ENCODE data around the gene ARID5B.
A peak's percentile ranks its signal among the peaks of the same experiment; 100 is the strongest.

The ARID5B gene

DNA sequence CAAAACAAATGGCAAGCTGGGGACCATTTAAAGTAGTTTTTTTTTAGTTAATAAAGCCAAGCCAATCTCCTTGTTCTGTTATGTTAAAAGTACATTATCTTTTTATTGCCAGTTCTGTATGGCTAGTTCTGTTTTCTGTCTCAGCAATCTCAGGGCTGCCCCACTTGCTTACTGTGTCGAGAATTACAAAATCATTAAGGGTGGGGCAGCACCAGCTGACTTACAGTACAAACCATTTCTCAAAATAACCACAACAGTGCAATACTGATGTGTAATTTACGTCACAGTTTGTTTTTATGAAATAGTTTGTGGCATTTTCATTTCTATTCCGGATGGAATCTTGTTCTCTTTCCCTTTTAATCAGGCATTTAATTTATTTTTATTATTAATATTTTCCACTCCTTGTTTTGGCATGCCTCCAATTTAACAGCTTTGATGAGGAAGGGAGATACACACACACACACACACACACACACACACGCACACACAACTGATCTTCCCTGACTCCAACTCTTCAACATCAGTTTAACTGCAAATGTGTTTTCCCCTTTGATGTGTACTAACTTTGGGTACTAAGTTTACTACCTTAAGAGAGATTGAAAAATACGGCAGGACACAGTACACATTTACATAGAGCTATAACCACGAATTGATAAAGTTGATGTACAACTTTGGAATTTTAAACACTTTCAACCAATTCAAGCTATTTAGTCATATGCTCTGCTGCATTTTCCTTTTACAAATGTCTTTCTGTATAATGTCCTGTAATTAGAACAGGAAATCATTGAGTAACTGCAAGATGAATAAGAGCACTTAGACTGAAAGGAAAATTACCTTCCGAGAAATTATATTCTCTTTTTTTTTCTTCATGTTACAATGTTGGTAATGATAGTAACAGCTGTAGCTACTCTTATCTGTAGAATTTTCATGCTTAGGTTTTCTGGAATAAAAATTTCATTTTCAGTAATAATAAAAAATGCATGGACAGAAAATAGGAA lies 91.5 kb downstream of the ARID5B start:
- Histone ChIP-seq H4K12ac (ENCODE audit: low read depth, low read length) (no peak overlapping the region), H2AK5ac (ENCODE audit: low read length) (no peak overlapping the region), H3K27me3 (ENCODE audit: insufficient read depth, low read length) (no peaks in the 10 kb centered on the region), H3K23ac (ENCODE audit: low read length) (no peak overlapping the region), H3K18ac (ENCODE audit: low read length) (no peak overlapping the region), H2BK120ac (ENCODE audit: insufficient read depth, low read length, poor library complexity) (no peak overlapping the region), H2BK5ac (ENCODE audit: low read depth, low read length, poor library complexity) (no peak overlapping the region), H3K27ac (ENCODE audit: low read depth, low read length) (no peak overlapping the region), H3K4me3 (ENCODE audit: low read depth, low read length) (no peak overlapping the region), H2BK12ac (ENCODE audit: low read length) (no peak overlapping the region), H3K4me1 (ENCODE audit: control insufficient read depth in 1 of 2, insufficient read depth in 2 of 2, low read length in 2 of 2) (peaks cover 0 to 4% of the 10 kb centered on the region in 2 experiments), H3K79me2 (ENCODE audit: control insufficient read depth, insufficient read depth, low read length, poor library complexity) (no peaks in the 10 kb centered on the region), H4K8ac (ENCODE audit: low read depth, low read length) (no peak overlapping the region), H2AFZ (ENCODE audit: insufficient read depth, low read length, poor library complexity) (no peak overlapping the region), H3K36me3 (ENCODE audit: control insufficient read depth in 1 of 2, insufficient read depth in 2 of 2, low read length in 2 of 2) (peaks cover 0 to under 1% of the 10 kb centered on the region in 2 experiments), H3K4me2 (ENCODE audit: low read length) (no peak overlapping the region), H3K9ac (ENCODE audit: low read length) (no peak overlapping the region), H3K14ac (ENCODE audit: low read length) (no peak overlapping the region), H4K91ac (ENCODE audit: low read depth, low read length) (no peak overlapping the region), H3K9me3 (ENCODE audit: insufficient read depth, low read depth, low read length) (no peaks in the 10 kb centered on the region), H3K4ac (ENCODE audit: low read depth, low read length) (no peak overlapping the region), H3K79me1 (ENCODE audit: low read length) (no peaks in the 10 kb centered on the region)
- DNase-seq, result peak; percentile 55 to 75
- no CpG with 5 or more reads among the region's 7 CpGs for WGBS (ENCODE audit: extremely low coverage, insufficient coverage, insufficient read length)

DNA sequence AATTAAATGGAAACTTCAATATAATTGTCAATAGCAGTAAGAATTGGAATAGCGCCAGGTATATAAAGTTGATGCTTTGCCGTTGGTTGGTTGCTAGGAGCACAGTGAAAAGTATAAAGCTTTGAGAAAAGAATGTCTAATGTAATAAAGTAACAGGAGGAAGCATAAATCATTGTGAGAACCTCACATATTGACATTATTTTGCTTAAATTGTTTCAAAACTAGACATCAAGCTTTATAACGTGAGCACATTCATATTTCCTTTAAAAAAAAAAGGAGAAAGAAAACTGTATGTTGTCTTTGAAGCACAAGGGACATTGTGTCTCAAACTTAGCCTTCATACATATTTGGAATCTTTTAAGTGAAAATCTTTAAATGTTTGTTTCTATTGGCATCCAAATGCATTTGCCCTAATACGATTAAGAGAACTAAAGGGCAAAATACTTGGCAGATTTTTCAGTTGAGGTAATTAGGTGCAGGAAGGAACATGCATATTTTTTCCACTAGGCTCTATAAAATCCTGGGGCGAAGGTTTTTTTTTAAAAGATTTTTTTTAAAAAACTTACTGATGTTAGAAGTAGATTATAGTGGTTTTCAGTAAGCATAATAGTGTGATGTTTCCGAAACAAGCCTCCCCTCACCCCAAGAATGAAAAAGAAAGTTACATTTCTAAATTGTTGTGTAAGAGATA lies 92.4 kb downstream of the ARID5B start:
- Histone ChIP-seq H2BK5ac (ENCODE audit: low read depth, low read length, poor library complexity) (no peak overlapping the region), H2BK120ac (ENCODE audit: insufficient read depth, low read length, poor library complexity) (no peak overlapping the region), H3K4me3 (ENCODE audit: low read depth, low read length) (no peak overlapping the region), H4K12ac (ENCODE audit: low read depth, low read length) (no peak overlapping the region), H2AK5ac (ENCODE audit: low read length) (no peak overlapping the region), H3K4me1 (ENCODE audit: control insufficient read depth in 1 of 2, insufficient read depth in 2 of 2, low read length in 2 of 2) (peaks cover 0 to 4% of the 10 kb centered on the region in 2 experiments), H2AFZ (ENCODE audit: insufficient read depth, low read length, poor library complexity) (no peak overlapping the region), H3K27ac (ENCODE audit: low read depth, low read length) (no peak overlapping the region), H3K27me3 (ENCODE audit: insufficient read depth, low read length) (no peaks in the 10 kb centered on the region), H4K8ac (ENCODE audit: low read depth, low read length) (no peak overlapping the region), H3K9ac (ENCODE audit: low read length) (no peak overlapping the region), H3K9me3 (ENCODE audit: insufficient read depth, low read depth, low read length) (no peaks in the 10 kb centered on the region), H3K14ac (ENCODE audit: low read length) (no peak overlapping the region), H3K4me2 (ENCODE audit: low read length) (no peak overlapping the region), H4K91ac (ENCODE audit: low read depth, low read length) (no peak overlapping the region), H3K36me3 (ENCODE audit: control insufficient read depth in 1 of 2, insufficient read depth in 2 of 2, low read length in 2 of 2) (peaks cover 0 to 4% of the 10 kb centered on the region in 2 experiments), H2BK12ac (ENCODE audit: low read length) (no peak overlapping the region), H3K4ac (ENCODE audit: low read depth, low read length) (no peak overlapping the region), H3K79me2 (ENCODE audit: control insufficient read depth, insufficient read depth, low read length, poor library complexity) (no peaks in the 10 kb centered on the region), H3K79me1 (ENCODE audit: low read length) (no peaks in the 10 kb centered on the region), H3K18ac (ENCODE audit: low read length) (no peak overlapping the region), H3K23ac (ENCODE audit: low read length) (no peak overlapping the region)
- peak in 1 of 2 donors; percentile 73 for DNase-seq
- WGBS (ENCODE audit: extremely low coverage, insufficient coverage, insufficient read length), result no CpG with 5 or more reads among the region's 6 CpGs

DNA sequence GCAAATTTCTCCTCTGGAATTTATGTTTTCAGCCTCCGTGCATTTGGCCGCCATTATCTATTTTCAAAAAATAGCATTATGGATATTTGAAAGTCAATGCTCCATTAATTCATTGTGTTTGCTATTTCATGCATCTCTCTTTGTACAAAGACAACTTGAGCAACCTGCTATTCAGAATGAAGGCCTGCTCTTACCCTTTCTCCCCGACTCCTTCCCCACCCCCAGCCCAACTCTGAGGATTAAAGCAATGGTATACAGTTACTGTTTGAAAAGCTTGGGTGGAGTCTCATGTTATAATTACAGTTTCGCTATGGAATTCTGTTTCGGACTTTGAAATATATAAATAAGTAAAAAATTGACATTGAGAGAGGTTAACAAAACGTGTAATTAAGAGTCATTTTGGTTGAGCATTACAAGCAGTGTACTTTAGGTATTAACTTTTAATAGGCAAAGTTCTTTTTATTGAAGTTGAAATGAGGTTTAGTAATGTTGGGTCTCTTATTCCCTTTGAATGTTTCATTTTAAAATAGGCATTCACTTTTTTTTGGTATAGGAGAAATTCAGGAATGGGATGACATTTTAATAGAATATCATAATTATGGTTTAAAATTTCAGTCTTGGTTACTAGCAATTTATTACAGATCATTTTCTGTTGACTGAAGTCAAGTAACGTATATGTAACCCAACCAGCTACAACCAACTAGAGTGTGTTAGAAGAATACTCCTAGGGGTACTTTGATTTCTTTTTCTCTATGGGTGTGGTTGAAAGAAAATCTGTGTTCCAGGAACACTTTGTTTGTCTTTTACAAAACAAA lies 93.1 kb downstream of the ARID5B start:
- no peak overlapping the region for H2BK120ac ChIP-seq (ENCODE audit: insufficient read depth, low read length, poor library complexity)
- H3K18ac ChIP-seq (ENCODE audit: low read length), result no peak overlapping the region
- no peak overlapping the region for H4K12ac ChIP-seq (ENCODE audit: low read depth, low read length)
- H3K4me3 ChIP-seq (ENCODE audit: low read depth, low read length), result no peak overlapping the region
- H4K8ac ChIP-seq (ENCODE audit: low read depth, low read length), result no peak overlapping the region
- no peak overlapping the region for H2BK5ac ChIP-seq (ENCODE audit: low read depth, low read length, poor library complexity)
- no peak overlapping the region for H3K14ac ChIP-seq (ENCODE audit: low read length)
- H3K9ac ChIP-seq (ENCODE audit: low read length), result no peak overlapping the region
- DNase-seq, result peak in 1 of 2 donors; percentile 49
- no peaks in the 10 kb centered on the region for H3K27me3 ChIP-seq (ENCODE audit: insufficient read depth, low read length)
- H3K9me3 ChIP-seq (ENCODE audit: insufficient read depth, low read depth, low read length), result no peaks in the 10 kb centered on the region
- no peak overlapping the region for H2AFZ ChIP-seq (ENCODE audit: insufficient read depth, low read length, poor library complexity)
- peaks cover 0 to 4% of the 10 kb centered on the region in 2 experiments for H3K36me3 ChIP-seq (ENCODE audit: control insufficient read depth in 1 of 2, insufficient read depth in 2 of 2, low read length in 2 of 2)
- H3K79me1 ChIP-seq (ENCODE audit: low read length), result no peaks in the 10 kb centered on the region
- H3K27ac ChIP-seq (ENCODE audit: low read depth, low read length), result no peak overlapping the region
- WGBS (ENCODE audit: extremely low coverage, insufficient coverage, insufficient read length), result no CpG with 5 or more reads among the region's 7 CpGs
- peaks cover 0 to 4% of the 10 kb centered on the region in 2 experiments for H3K4me1 ChIP-seq (ENCODE audit: control insufficient read depth in 1 of 2, insufficient read depth in 2 of 2, low read length in 2 of 2)
- H2AK5ac ChIP-seq (ENCODE audit: low read length), result no peak overlapping the region
- no peaks in the 10 kb centered on the region for H3K79me2 ChIP-seq (ENCODE audit: control insufficient read depth, insufficient read depth, low read length, poor library complexity)
- no peak overlapping the region for H3K23ac ChIP-seq (ENCODE audit: low read length)
- H3K4me2 ChIP-seq (ENCODE audit: low read length), result no peak overlapping the region
- H3K4ac ChIP-seq (ENCODE audit: low read depth, low read length), result no peak overlapping the region
- no peak overlapping the region for H4K91ac ChIP-seq (ENCODE audit: low read depth, low read length)
- H2BK12ac ChIP-seq (ENCODE audit: low read length), result no peak overlapping the region

DNA sequence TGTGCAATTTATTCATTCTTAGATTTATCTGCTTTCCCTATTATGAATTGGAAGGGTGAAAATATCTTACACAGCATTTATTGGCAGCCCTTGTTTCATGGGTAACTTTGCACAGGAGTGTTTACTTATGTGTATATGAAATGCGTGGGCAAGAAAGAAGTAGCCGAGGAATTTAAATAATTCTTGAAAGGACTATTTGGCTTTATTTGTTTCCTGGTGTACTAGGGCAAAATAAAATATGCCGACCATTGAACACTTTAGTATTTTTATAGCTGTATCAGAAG lies 93.7 kb downstream of the ARID5B start:
- no peaks in the 10 kb centered on the region for H3K27me3 ChIP-seq (ENCODE audit: insufficient read depth, low read length)
- no peak overlapping the region for H4K12ac ChIP-seq (ENCODE audit: low read depth, low read length)
- no peak overlapping the region for H3K9ac ChIP-seq (ENCODE audit: low read length)
- no peaks in the 10 kb centered on the region for H3K79me2 ChIP-seq (ENCODE audit: control insufficient read depth, insufficient read depth, low read length, poor library complexity)
- no peak overlapping the region for H3K4me3 ChIP-seq (ENCODE audit: low read depth, low read length)
- H2BK120ac ChIP-seq (ENCODE audit: insufficient read depth, low read length, poor library complexity), result no peak overlapping the region
- no peak overlapping the region for H2AK5ac ChIP-seq (ENCODE audit: low read length)
- H3K14ac ChIP-seq (ENCODE audit: low read length), result no peak overlapping the region
- H4K8ac ChIP-seq (ENCODE audit: low read depth, low read length), result no peak overlapping the region
- H3K18ac ChIP-seq (ENCODE audit: low read length), result no peak overlapping the region
- no peak overlapping the region for H2BK12ac ChIP-seq (ENCODE audit: low read length)
- no peak overlapping the region for H3K27ac ChIP-seq (ENCODE audit: low read depth, low read length)
- peaks cover 0 to 1% of the 10 kb centered on the region in 2 experiments for H3K4me1 ChIP-seq (ENCODE audit: control insufficient read depth in 1 of 2, insufficient read depth in 2 of 2, low read length in 2 of 2)
- DNase-seq, result no peak
- no CpG with 5 or more reads among the region's 3 CpGs for WGBS (ENCODE audit: extremely low coverage, insufficient coverage, insufficient read length)
- no peaks in the 10 kb centered on the region for H3K9me3 ChIP-seq (ENCODE audit: insufficient read depth, low read depth, low read length)
- H3K79me1 ChIP-seq (ENCODE audit: low read length), result no peaks in the 10 kb centered on the region
- no peak overlapping the region for H3K4me2 ChIP-seq (ENCODE audit: low read length)
- no peak overlapping the region for H4K91ac ChIP-seq (ENCODE audit: low read depth, low read length)
- H3K36me3 ChIP-seq (ENCODE audit: control insufficient read depth in 1 of 2, insufficient read depth in 2 of 2, low read length in 2 of 2), result peaks cover 0 to 4% of the 10 kb centered on the region in 2 experiments
- H2BK5ac ChIP-seq (ENCODE audit: low read depth, low read length, poor library complexity), result no peak overlapping the region
- H3K4ac ChIP-seq (ENCODE audit: low read depth, low read length), result no peak overlapping the region
- no peak overlapping the region for H3K23ac ChIP-seq (ENCODE audit: low read length)
- no peak overlapping the region for H2AFZ ChIP-seq (ENCODE audit: insufficient read depth, low read length, poor library complexity)
